Calu3 (cell line): ENCODE results near the gene PRKCG. TPM values are rescaled to one million over a fixed set of nuclear protein-coding genes. Genes with fewer than 3 reads are reported as not detected.

Source experiments
- BruUV-seq: library from RNA; stranded (reverse); fragments of 400-500 nt; replicated peaks from 2 replicates; lab custom pipeline; 2021; lab: Mats Ljungman, UMichigan
- CTCF ChIA-PET: fragments of 300-600 bp; sonication (Branson Sonifier 250); formaldehyde crosslinking; loops from one replicate; lab custom pipeline; 2022; ENCODE audit warnings: antibody characterized with exemption; lab: Charles Lee
- DNase-seq: peaks from one replicate; pipeline ENCODE4 v3.0.0; 2022
- H3K27ac Mint-ChIP-seq: one replicate; pipeline ENCODE4 v1.8.0; 2022; ENCODE audit warnings: mixed read lengths; ENCODE audit not compliant: unreplicated experiment
- H3K27me3 Mint-ChIP-seq: one replicate; pipeline ENCODE4 v1.8.0; 2022; ENCODE audit warnings: mixed read lengths; ENCODE audit not compliant: unreplicated experiment
- H3K36me3 Mint-ChIP-seq: one replicate; pipeline ENCODE4 v1.8.0; 2022; ENCODE audit warnings: mild to moderate bottlenecking, moderate library complexity, mixed read lengths; ENCODE audit not compliant: insufficient read depth, unreplicated experiment
- H3K4me1 Mint-ChIP-seq: one replicate; pipeline ENCODE4 v1.8.0; 2022; ENCODE audit warnings: mild to moderate bottlenecking, low read depth, mixed read lengths; ENCODE audit not compliant: unreplicated experiment
- H3K4me3 Mint-ChIP-seq: one replicate; pipeline ENCODE4 v1.8.0; 2022; ENCODE audit warnings: mild to moderate bottlenecking, low read depth, moderate library complexity, mixed read lengths; ENCODE audit not compliant: unreplicated experiment
- H3K9me3 Mint-ChIP-seq: one replicate; pipeline ENCODE4 v1.8.0; 2022; ENCODE audit warnings: low read depth, mixed read lengths; ENCODE audit not compliant: unreplicated experiment
- CTCF ChIP-seq: fragments of 200-600 bp; IDR thresholded peaks from one replicate; pipeline ENCODE4 v1.8.0; 2022; ENCODE audit warnings: antibody characterized with exemption; ENCODE audit not compliant: unreplicated experiment
- intact Hi-C: fragments of 100-400 bp; cut with micrococcal nuclease; formaldehyde crosslinking; loops from one replicate; pipeline ENCODE4 v1.10.0; 2022; ENCODE audit not compliant: unreplicated experiment
- total RNA-seq: library from RNA; stranded (reverse); gene quantifications from 2 replicates; pipeline ENCODE4 v1.2.3, GENCODE V29; 2022

PRKCG gene
- total RNA-seq, 1 experiment from 2014 or later = 59.6 TPM

GRCh38 chr19:53916004-53916403 lies 34.0 kb downstream of the PRKCG start:
- CTCF ChIA-PET = interaction anchor here (0.7 kb wide), 1 partner anchor 113 kb away, joined by 7 read pairs; no protein-coding TSS in a partner anchor
- no TSS peak for BruUV-seq
- DNase-seq = no peak
- Mint-ChIP-seq H3K36me3 (peaks cover 6% of the 10 kb centered on the region), H3K9me3 (peaks cover 3% of the 10 kb centered on the region), H3K4me3 (no peak overlapping the region), H3K27ac (no peak overlapping the region), H3K27me3 (peaks cover 29% of the 10 kb centered on the region), H3K4me1 (no peaks in the 10 kb centered on the region)
- no peak for TF ChIP-seq CTCF
- intact Hi-C loops = no loop called here

GRCh38 chr19:53917356-53917755 lies 35.4 kb downstream of the PRKCG start:
- BruUV-seq = no TSS peak

DNA sequence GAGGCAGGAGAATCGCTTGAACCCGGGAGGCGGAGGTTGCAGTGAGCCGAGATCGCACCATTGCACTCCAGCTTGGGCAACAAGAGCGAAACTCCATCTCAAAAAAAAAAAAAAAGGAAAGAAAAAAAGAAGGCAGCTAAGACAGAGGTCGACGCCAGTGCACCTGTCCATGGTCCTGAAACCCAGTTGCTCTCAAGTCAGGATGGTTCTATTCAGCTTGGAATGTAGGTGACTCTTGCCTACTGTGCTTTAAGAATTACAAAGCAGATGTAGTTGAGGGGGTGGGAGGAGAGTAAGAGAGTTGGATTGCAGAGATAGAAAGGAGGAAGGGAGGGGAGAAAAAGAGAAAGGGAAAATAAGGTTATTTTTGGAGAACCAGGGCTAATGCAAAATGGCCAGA lies 45.7 kb downstream of the PRKCG start:
- H3K9me3 Mint-ChIP-seq = peaks cover 2% of the 10 kb centered on the region
- H3K4me3 Mint-ChIP-seq = no peak overlapping the region
- BruUV-seq = no TSS peak
- H3K36me3 Mint-ChIP-seq = no peaks in the 10 kb centered on the region
- DNase-seq = peak; percentile 79
- no peak for TF ChIP-seq CTCF
- no peaks in the 10 kb centered on the region for H3K4me1 Mint-ChIP-seq
- H3K27ac Mint-ChIP-seq = no peak overlapping the region
- CTCF ChIA-PET = interaction anchor here (0.6 kb wide), 2 partner anchors 22 to 57 kb away, joined by 3 read pairs; no protein-coding TSS in a partner anchor
- intact Hi-C loops = no loop called here
- peaks cover 36% of the 10 kb centered on the region for H3K27me3 Mint-ChIP-seq

More at GRCh38 chr19:53917356-53917755, 35.4 kb downstream of the PRKCG start:
- H3K4me1 Mint-ChIP-seq = no peaks in the 10 kb centered on the region
- CTCF ChIA-PET = interaction anchor here (0.6 to 1.3 kb wide), 3 partner anchors 11 to 180 kb away, joined by 3 to 9 read pairs (median 5); no protein-coding TSS in a partner anchor
- intact Hi-C loops = no loop called here
- TF ChIP-seq CTCF = no peak
- H3K36me3 Mint-ChIP-seq = peaks cover 6% of the 10 kb centered on the region
- H3K9me3 Mint-ChIP-seq = peaks cover 3% of the 10 kb centered on the region
- no peak overlapping the region for H3K27ac Mint-ChIP-seq
- peaks cover 18% of the 10 kb centered on the region for H3K27me3 Mint-ChIP-seq
- no peak for DNase-seq
- H3K4me3 Mint-ChIP-seq = no peak overlapping the region

DNA sequence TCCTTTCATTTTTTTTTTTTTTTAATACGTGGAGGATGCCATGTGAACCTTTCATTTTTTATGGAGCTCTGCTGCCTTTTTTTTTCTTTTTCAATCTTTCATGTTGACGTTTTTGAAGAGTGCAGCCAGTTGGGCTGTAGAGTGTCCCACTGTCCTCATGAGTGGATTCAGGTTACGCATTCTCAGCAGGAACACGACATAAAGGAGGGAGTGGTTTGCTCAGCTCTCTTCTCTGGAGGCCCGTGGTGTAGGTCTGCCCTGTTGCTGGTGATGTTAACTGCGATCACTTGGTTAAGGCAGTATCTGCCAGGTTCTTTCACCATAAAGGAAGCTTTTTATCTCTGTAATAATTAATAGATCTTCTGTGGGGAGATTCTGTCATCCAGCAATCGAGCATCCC lies 54.0 kb downstream of the PRKCG start:
- no peak for DNase-seq
- H3K36me3 Mint-ChIP-seq = no peaks in the 10 kb centered on the region
- H3K9me3 Mint-ChIP-seq = no peaks in the 10 kb centered on the region
- no TSS peak for BruUV-seq
- CTCF ChIA-PET = interaction anchor here (0.6 to 1.6 kb wide), 2 partner anchors 88 to 362 kb away, joined by 3 to 4 read pairs; no protein-coding TSS in a partner anchor
- no peaks in the 10 kb centered on the region for H3K4me1 Mint-ChIP-seq
- H3K27me3 Mint-ChIP-seq = peaks cover 26% of the 10 kb centered on the region
- no peak overlapping the region for H3K4me3 Mint-ChIP-seq
- no peak for TF ChIP-seq CTCF
- H3K27ac Mint-ChIP-seq = no peak overlapping the region
- intact Hi-C loops = no loop called here
